ENCODE measurements around the gene ARL11. TPM values are rescaled to one million over a fixed set of nuclear protein-coding genes. Genes with fewer than 3 reads are reported as not detected.

Gene ARL11
- 1 to 10 TPM; 1.7 to 2.9 (median 1.9) TPM for polyA plus RNA-seq
- long read RNA-seq, donor 1 = 0 reads
- long read RNA-seq, donor 2, partial matches to known transcripts = 0 of 2 reads
- long read RNA-seq, donor 2, other reads (novel, unspliced or antisense) = 0 of 2 reads
- long read RNA-seq, donor 3 = 0 reads
- long read RNA-seq, donor 4 = 0 reads
- long read RNA-seq, donor 5, partial matches to known transcripts = 0 of 1 reads
- long read RNA-seq, donor 5, other reads (novel, unspliced or antisense) = 0 of 1 reads
- long read RNA-seq, donor 6, partial matches to known transcripts = 0 of 1 reads
- long read RNA-seq, donor 6, other reads (novel, unspliced or antisense) = 0 of 1 reads
- long read RNA-seq, donor 7 = 0 reads
- long read RNA-seq, donor 8 = 0 reads
- long read RNA-seq, donor 9 = 0 reads
- long read RNA-seq, donor 10, partial matches to known transcripts = 0 of 1 reads
- long read RNA-seq, donor 10, other reads (novel, unspliced or antisense) = 0 of 1 reads

GRCh38 chr13:49627831-49628652, at the start of gene ARL11:
Gene ARL11, plus strand, starts transcription at chr13:49628507. Its CDS starts 1,941 bp downstream, at chr13:49630448.
- H3K27me3 ChIP-seq (ENCODE audit: control insufficient read depth in 3 of 3, insufficient read depth in 3 of 3, low read length in 3 of 3) = no peaks in the 10 kb centered on the region
- H3K36me3 ChIP-seq (ENCODE audit: control insufficient read depth in 3 of 3, insufficient read depth in 2 of 3, low read depth in 1 of 3, low read length in 3 of 3) = peaks cover 0 to 12% (median 0%) of the 10 kb centered on the region in 3 donors
- H3K4me3 ChIP-seq (ENCODE audit: low read depth in 1 of 3, low read length in 3 of 3) = peak within 1 kb of the TSS in 2 of 3 donors; percentile 33 to 44
- DNase-seq (peak; percentile 69 to 74), FAIRE-seq (no peak)
- H3K27ac ChIP-seq (ENCODE audit: low read depth in 1 of 3, low read length in 2 of 3) = peak within 1 kb of the TSS in 1 of 3 donors; percentile 9
- H3K9me3 ChIP-seq (ENCODE audit: control insufficient read depth in 2 of 2, insufficient read depth in 1 of 2, low read depth in 1 of 2, low read length in 1 of 2) = no peaks in the 10 kb centered on the region
- peaks cover 0 to 8% (median 3%) of the 10 kb centered on the region in 3 donors for H3K4me1 ChIP-seq (ENCODE audit: control insufficient read depth in 3 of 3, insufficient read depth in 2 of 3, low read depth in 1 of 3, low read length in 2 of 3)
- WGBS, 3 donors = 43 to 51% (median 49%) methylated on average over 17 of the region's 17 CpGs

- DNase-seq = no peak
- no peaks in the 10 kb centered on the region for H3K9me3 ChIP-seq (ENCODE audit: control insufficient read depth in 2 of 2, insufficient read depth in 1 of 2, low read depth in 1 of 2, low read length in 1 of 2)
- FAIRE-seq = no peak
- WGBS, 3 donors = 88 to 100% (median 97%) methylated on average over 3 of the region's 3 CpGs
- no peak overlapping the region for H3K4me3 ChIP-seq (ENCODE audit: low read depth in 1 of 3, low read length in 3 of 3)
- no peaks in the 10 kb centered on the region for H3K4me1 ChIP-seq (ENCODE audit: control insufficient read depth in 3 of 3, insufficient read depth in 2 of 3, low read depth in 1 of 3, low read length in 2 of 3)
- H3K36me3 ChIP-seq (ENCODE audit: control insufficient read depth in 3 of 3, insufficient read depth in 2 of 3, low read depth in 1 of 3, low read length in 3 of 3) = peaks cover 0 to 8% (median 2%) of the 10 kb centered on the region in 3 donors
- no peaks in the 10 kb centered on the region for H3K27me3 ChIP-seq (ENCODE audit: control insufficient read depth in 3 of 3, insufficient read depth in 3 of 3, low read length in 3 of 3)
- H3K27ac ChIP-seq (ENCODE audit: low read depth in 1 of 3, low read length in 2 of 3) = no peak overlapping the region
Measured at GRCh38 chr13:49579501-49579900, 48.8 kb upstream of the ARL11 start.

GRCh38 chr13:49580980-49581680, 47.2 kb upstream of the ARL11 start:
- H3K4me1 ChIP-seq (ENCODE audit: control insufficient read depth in 3 of 3, insufficient read depth in 2 of 3, low read depth in 1 of 3, low read length in 2 of 3) = peaks cover 0 to 2% (median 0%) of the 10 kb centered on the region in 3 donors
- DNase-seq (no peak), FAIRE-seq (no peak)
- H3K27me3 ChIP-seq (ENCODE audit: control insufficient read depth in 3 of 3, insufficient read depth in 3 of 3, low read length in 3 of 3) = no peaks in the 10 kb centered on the region
- no peak overlapping the region for H3K4me3 ChIP-seq (ENCODE audit: low read depth in 1 of 3, low read length in 3 of 3)
- no peaks in the 10 kb centered on the region for H3K9me3 ChIP-seq (ENCODE audit: control insufficient read depth in 2 of 2, insufficient read depth in 1 of 2, low read depth in 1 of 2, low read length in 1 of 2)
- 88 to 94% (median 90%) methylated on average over 5 of the region's 5 CpGs for WGBS, 3 donors
- no peak overlapping the region for H3K27ac ChIP-seq (ENCODE audit: low read depth in 1 of 3, low read length in 2 of 3)
- peaks cover 0 to 8% (median 2%) of the 10 kb centered on the region in 3 donors for H3K36me3 ChIP-seq (ENCODE audit: control insufficient read depth in 3 of 3, insufficient read depth in 2 of 3, low read depth in 1 of 3, low read length in 3 of 3)

- Histone ChIP-seq H3K4me3 (ENCODE audit: low read depth in 1 of 3, low read length in 3 of 3) (peak overlapping the region; percentile 68 to 94 (median 86)), H3K9me3 (ENCODE audit: control insufficient read depth in 2 of 2, insufficient read depth in 1 of 2, low read depth in 1 of 2, low read length in 1 of 2) (no peaks in the 10 kb centered on the region), H3K27me3 (ENCODE audit: control insufficient read depth in 3 of 3, insufficient read depth in 3 of 3, low read length in 3 of 3) (no peaks in the 10 kb centered on the region), H3K4me1 (ENCODE audit: control insufficient read depth in 3 of 3, insufficient read depth in 2 of 3, low read depth in 1 of 3, low read length in 2 of 3) (peaks cover 0 to 3% (median 0%) of the 10 kb centered on the region in 3 donors), H3K36me3 (ENCODE audit: control insufficient read depth in 3 of 3, insufficient read depth in 2 of 3, low read depth in 1 of 3, low read length in 3 of 3) (peaks cover 0 to 5% (median 0%) of the 10 kb centered on the region in 3 donors), H3K27ac (ENCODE audit: low read depth in 1 of 3, low read length in 2 of 3) (peak overlapping the region in 2 of 3 donors; percentile 56 to 75)
- FAIRE-seq (no peak), DNase-seq (peak in 1 of 2 donors; percentile 37)
- WGBS, 3 donors = 0 to 1% (median 1%) methylated on average over 16 of the region's 16 CpGs
Measured at GRCh38 chr13:49584771-49585182, 43.5 kb upstream of the ARL11 start.

GRCh38 chr13:49585220-49586157, 42.8 kb upstream of the ARL11 start, which contains the start of gene RCBTB1:
Gene RCBTB1, minus strand, starts transcription at chr13:49585558. Its CDS starts 18,279 bp downstream, at chr13:49567279.
- peak within 1 kb of the TSS; percentile 55 to 91 (median 71) for H3K27ac ChIP-seq (ENCODE audit: low read depth in 1 of 3, low read length in 2 of 3)
- H3K4me3 ChIP-seq (ENCODE audit: low read depth in 1 of 3, low read length in 3 of 3) = peak within 1 kb of the TSS; percentile 68 to 94 (median 86)
- peak; percentile 67 to 86 for DNase-seq
- H3K4me1 ChIP-seq (ENCODE audit: control insufficient read depth in 3 of 3, insufficient read depth in 2 of 3, low read depth in 1 of 3, low read length in 2 of 3) = peaks cover 0 to 3% (median 0%) of the 10 kb centered on the region in 3 donors
- peaks cover 0 to 2% (median 0%) of the 10 kb centered on the region in 3 donors for H3K36me3 ChIP-seq (ENCODE audit: control insufficient read depth in 3 of 3, insufficient read depth in 2 of 3, low read depth in 1 of 3, low read length in 3 of 3)
- no peaks in the 10 kb centered on the region for H3K9me3 ChIP-seq (ENCODE audit: control insufficient read depth in 2 of 2, insufficient read depth in 1 of 2, low read depth in 1 of 2, low read length in 1 of 2)
- WGBS, 3 donors = 0 to 1% (median 0%) methylated on average over 55 to 87 of the region's 87 CpGs
- no peak for FAIRE-seq
- no peaks in the 10 kb centered on the region for H3K27me3 ChIP-seq (ENCODE audit: control insufficient read depth in 3 of 3, insufficient read depth in 3 of 3, low read length in 3 of 3)

- Histone ChIP-seq H3K4me1 (ENCODE audit: control insufficient read depth in 3 of 3, insufficient read depth in 2 of 3, low read depth in 1 of 3, low read length in 2 of 3) (peaks cover 0 to 3% (median 0%) of the 10 kb centered on the region in 3 donors), H3K27ac (ENCODE audit: low read depth in 1 of 3, low read length in 2 of 3) (no peak overlapping the region), H3K9me3 (ENCODE audit: control insufficient read depth in 2 of 2, insufficient read depth in 1 of 2, low read depth in 1 of 2, low read length in 1 of 2) (no peaks in the 10 kb centered on the region), H3K27me3 (ENCODE audit: control insufficient read depth in 3 of 3, insufficient read depth in 3 of 3, low read length in 3 of 3) (no peaks in the 10 kb centered on the region), H3K36me3 (ENCODE audit: control insufficient read depth in 3 of 3, insufficient read depth in 2 of 3, low read depth in 1 of 3, low read length in 3 of 3) (no peaks in the 10 kb centered on the region), H3K4me3 (ENCODE audit: low read depth in 1 of 3, low read length in 3 of 3) (no peak overlapping the region)
- 92 to 98% (median 96%) methylated on average over 3 of the region's 3 CpGs for WGBS, 3 donors
- FAIRE-seq = no peak
- no peak for DNase-seq
Measured at GRCh38 chr13:49586717-49587116, 41.6 kb upstream of the ARL11 start.

- FAIRE-seq = no peak
- no peak overlapping the region for H3K27ac ChIP-seq (ENCODE audit: low read depth in 1 of 3, low read length in 2 of 3)
Measured at GRCh38 chr13:49587311-49587847, 40.9 kb upstream of the ARL11 start.

More at GRCh38 chr13:49587311-49587847, 40.9 kb upstream of the ARL11 start:
- WGBS, 3 donors = 53 to 54% (median 53%) methylated on average over 2 of the region's 2 CpGs
- Histone ChIP-seq H3K9me3 (ENCODE audit: control insufficient read depth in 2 of 2, insufficient read depth in 1 of 2, low read depth in 1 of 2, low read length in 1 of 2) (no peaks in the 10 kb centered on the region), H3K27me3 (ENCODE audit: control insufficient read depth in 3 of 3, insufficient read depth in 3 of 3, low read length in 3 of 3) (no peaks in the 10 kb centered on the region), H3K36me3 (ENCODE audit: control insufficient read depth in 3 of 3, insufficient read depth in 2 of 3, low read depth in 1 of 3, low read length in 3 of 3) (no peaks in the 10 kb centered on the region), H3K4me1 (ENCODE audit: control insufficient read depth in 3 of 3, insufficient read depth in 2 of 3, low read depth in 1 of 3, low read length in 2 of 3) (peaks cover 0 to 3% (median 0%) of the 10 kb centered on the region in 3 donors), H3K4me3 (ENCODE audit: low read depth in 1 of 3, low read length in 3 of 3) (no peak overlapping the region)
- DNase-seq = no peak

Measured in small intestine (tissue), 16 donors.